CD4-positive, alpha-beta T cell (primary cell): Measurements from ENCODE around the gene MIAT. TPM values are rescaled to one million over a fixed set of nuclear protein-coding genes. Genes with fewer than 3 reads are reported as not detected.

Source experiments
- ATAC-seq: fragments of 200-7000 bp; cut with Tn5 transposase; one replicate; pipeline ENCODE4 v1.10.0; 2022; ENCODE audit warnings: mild to moderate bottlenecking; ENCODE audit not compliant: poor library complexity
- CTCF ChIA-PET: fragments of 350-600 bp; sonication (Branson Sonifier 250); formaldehyde crosslinking; loops from one replicate; lab custom pipeline; 2021; ENCODE audit warnings: antibody characterized with exemption, inconsistent platforms; lab: Charles Lee
- POLR2A ChIA-PET: fragments of 350-600 bp; sonication (Branson Sonifier 250); formaldehyde crosslinking; loops from one replicate; lab custom pipeline; 2021; ENCODE audit warnings: antibody characterized with exemption, inconsistent platforms; lab: Charles Lee
- DNase-seq, 14 experiments: peaks; one replicate each; pipeline ENCODE4 v3.0.0-alpha.2; 2013 to 2020; ENCODE audit warnings: mixed read lengths in 2 of 14
- H3K27ac ChIP-seq, 2 donors: one replicate each; pipeline versions ENCODE4 v1.5.1 to v1.7.0; 2013; ENCODE audit warnings: low read length in 2 of 2, low read depth in 1 of 2, mild to moderate bottlenecking in 1 of 2
- H3K27me3 ChIP-seq, 2 experiments: 1 replicate in 1 of 2; 2 replicates in 1 of 2; pipeline versions ENCODE4 v1.6.1 to v1.7.0; 2013; ENCODE audit warnings: low read length in 2 of 2, control low read depth in 1 of 2, mild to moderate bottlenecking in 1 of 2, moderate library complexity in 1 of 2; ENCODE audit not compliant: insufficient read depth in 2 of 2, control insufficient read depth in 1 of 2
- H3K36me3 ChIP-seq: one replicate; pipeline ENCODE4 v1.6.1; 2013; ENCODE audit warnings: low read length, control low read depth; ENCODE audit not compliant: insufficient read depth
- H3K4me1 ChIP-seq: one replicate; pipeline ENCODE4 v1.6.1; 2013; ENCODE audit warnings: low read length, control low read depth; ENCODE audit not compliant: insufficient read depth
- H3K4me3 ChIP-seq: one replicate; pipeline ENCODE4 v1.5.1; 2013; ENCODE audit warnings: mild to moderate bottlenecking, low read length, moderate library complexity
- H3K9me3 ChIP-seq, 2 experiments: 1 replicate in 1 of 2; 2 replicates in 1 of 2; pipeline versions ENCODE4 v1.6.1 to v1.7.0; 2013; ENCODE audit warnings: low read length in 2 of 2, mild to moderate bottlenecking in 2 of 2, control low read depth in 1 of 2, moderate library complexity in 1 of 2; ENCODE audit not compliant: control insufficient read depth in 1 of 2, insufficient read depth in 1 of 2
- H3K27ac Mint-ChIP-seq: one replicate; pipeline ENCODE4 v1.8.0; 2020; ENCODE audit warnings: mixed read lengths
- H3K27me3 Mint-ChIP-seq: one replicate; pipeline ENCODE4 v1.8.0; 2021; ENCODE audit warnings: mixed read lengths
- H3K36me3 Mint-ChIP-seq: one replicate; pipeline ENCODE4 v1.8.0; 2021; ENCODE audit warnings: low read depth, mixed read lengths
- H3K4me1 Mint-ChIP-seq: one replicate; pipeline ENCODE4 v1.8.0; 2021; ENCODE audit warnings: low read depth, mixed read lengths
- H3K4me3 Mint-ChIP-seq: one replicate; pipeline ENCODE4 v1.8.0; 2020; ENCODE audit warnings: mild to moderate bottlenecking, mixed read lengths
- H3K9me3 Mint-ChIP-seq: one replicate; pipeline ENCODE4 v1.8.0; 2020; ENCODE audit warnings: mixed read lengths
- CTCF ChIP-seq: fragments of 200-600 bp; IDR thresholded peaks from one replicate; pipeline ENCODE4 v1.8.0; 2022; ENCODE audit warnings: antibody characterized with exemption, mild to moderate bottlenecking
- intact Hi-C, 2 experiments: fragments of 100-400 bp; cut with DNase I in 1 of 2; cut with micrococcal nuclease in 1 of 2; formaldehyde crosslinking; loops; one replicate each; pipeline versions ENCODE4 v1.15.1 to v1.9.0; 2023 to 2025; cut with DNase I, micrococcal nuclease
- total RNA-seq, 174 experiments: library from RNA in 2 of 174; stranded (reverse) in 2 of 174; gene quantifications; one replicate each; pipeline ENCODE4 v1.2.3 and lab custom pipeline; 2021 to 2026

Gene MIAT
- total RNA-seq, 2 experiments from 2014 or later, result 26.8 to 27.2 TPM

- H3K36me3 ChIP-seq, result peaks cover 2% of the 10 kb centered on the region
- Mint-ChIP-seq H3K4me3 (peak overlapping the region; percentile 25), H3K4me1 (peaks cover 29% of the 10 kb centered on the region), H3K9me3 (no peaks in the 10 kb centered on the region), H3K27me3 (peaks cover 4% of the 10 kb centered on the region), H3K27ac (peak overlapping the region; percentile 57), H3K36me3 (no peaks in the 10 kb centered on the region)
- peaks cover 38% of the 10 kb centered on the region for H3K4me1 ChIP-seq
- ChIA-PET CTCF (interaction anchor here (0.7 to 2.8 kb wide), 7 partner anchors 8 to 164 kb away, joined by 3 to 14 read pairs (median 7); no protein-coding TSS in a partner anchor), POLR2A (interaction anchor here (0.6 to 1.0 kb wide), 3 partner anchors 9 to 119 kb away, joined by 3 to 4 read pairs (median 3); no protein-coding TSS in a partner anchor)
- no peak overlapping the region for H3K27ac ChIP-seq
- intact Hi-C loops, result loop anchor here in 1 of 2 experiments (1.0 kb wide), 2 partner anchors 163 to 268 kb away; no protein-coding TSS in a partner anchor
- no peaks in the 10 kb centered on the region for H3K27me3 ChIP-seq
- ATAC-seq (no peak), DNase-seq (no peak)
- H3K9me3 ChIP-seq, result no peaks in the 10 kb centered on the region
- TF ChIP-seq CTCF, result peak; percentile 34
- no peak overlapping the region for H3K4me3 ChIP-seq
These were observed 8.4 kb downstream of the MIAT start for GRCh38 chr22:26665813-26666231.

GRCh38 chr22:26667140-26667539 lies 9.8 kb downstream of the MIAT start:
- intact Hi-C loops, result no loop called here
- no peaks in the 10 kb centered on the region for H3K36me3 Mint-ChIP-seq

GRCh38 chr22:26669060-26669481 lies 11.7 kb downstream of the MIAT start:
- peak; percentile 29 for TF ChIP-seq CTCF
- peaks cover 2% of the 10 kb centered on the region for H3K36me3 ChIP-seq
- POLR2A ChIA-PET, result no interaction called here
- Mint-ChIP-seq H3K27ac (peak overlapping the region; percentile 95), H3K27me3 (no peaks in the 10 kb centered on the region), H3K36me3 (peaks cover 10% of the 10 kb centered on the region), H3K4me3 (no peak overlapping the region), H3K9me3 (no peaks in the 10 kb centered on the region), H3K4me1 (peaks cover 61% of the 10 kb centered on the region)
- ATAC-seq (no peak), DNase-seq (peak in 3 of 14 experiments; percentile 25 to 46 (median 26))
- no peak overlapping the region for H3K27ac ChIP-seq
- intact Hi-C loops, result no loop called here
- H3K27me3 ChIP-seq, result no peaks in the 10 kb centered on the region
- H3K4me3 ChIP-seq, result no peak overlapping the region
- CTCF ChIA-PET, result interaction anchor here (1.3 kb wide), 1 partner anchor 10 kb away, joined by 3 read pairs; no protein-coding TSS in a partner anchor
- peaks cover 70% of the 10 kb centered on the region for H3K4me1 ChIP-seq
- no peaks in the 10 kb centered on the region for H3K9me3 ChIP-seq

More at GRCh38 chr22:26667140-26667539, 9.8 kb downstream of the MIAT start:
- peaks cover 42% of the 10 kb centered on the region for H3K4me1 Mint-ChIP-seq
- no peak for TF ChIP-seq CTCF
- no peak overlapping the region for H3K4me3 ChIP-seq
- H3K27me3 ChIP-seq, result no peaks in the 10 kb centered on the region
- no peak overlapping the region for H3K4me3 Mint-ChIP-seq
- H3K27me3 Mint-ChIP-seq, result no peaks in the 10 kb centered on the region
- H3K27ac Mint-ChIP-seq, result no peak overlapping the region
- DNase-seq (no peak), ATAC-seq (no peak)
- H3K4me1 ChIP-seq, result peaks cover 51% of the 10 kb centered on the region
- CTCF ChIA-PET, result interaction anchor here (0.6 to 2.8 kb wide), 2 partner anchors 11 to 19 kb away, joined by 3 to 14 read pairs; no protein-coding TSS in a partner anchor
- no peaks in the 10 kb centered on the region for H3K9me3 ChIP-seq
- no peak overlapping the region for H3K27ac ChIP-seq
- H3K36me3 ChIP-seq, result peaks cover 2% of the 10 kb centered on the region
- H3K9me3 Mint-ChIP-seq, result no peaks in the 10 kb centered on the region
- POLR2A ChIA-PET, result no interaction called here
